SK-N-SH (cell line): ENCODE measurements around the gene OR1K1.

ENCODE experiments used
- CHD2 ChIP-seq: fragments of 150-350 bp; IDR thresholded peaks from 2 replicates; pipeline ENCODE4 v1.6.1; 2018; ENCODE audit warnings: low read length; ENCODE audit not compliant: partially characterized antibody
- TF ChIP-seq, protein P1 (sequence below): fragments of 200-600 bp; sonication (generic); IDR thresholded peaks from 2 replicates; pipeline ENCODE4 v1.6.1; 2017; ENCODE audit warnings: antibody characterized with exemption, mild to moderate bottlenecking, moderate library complexity

DNA sequence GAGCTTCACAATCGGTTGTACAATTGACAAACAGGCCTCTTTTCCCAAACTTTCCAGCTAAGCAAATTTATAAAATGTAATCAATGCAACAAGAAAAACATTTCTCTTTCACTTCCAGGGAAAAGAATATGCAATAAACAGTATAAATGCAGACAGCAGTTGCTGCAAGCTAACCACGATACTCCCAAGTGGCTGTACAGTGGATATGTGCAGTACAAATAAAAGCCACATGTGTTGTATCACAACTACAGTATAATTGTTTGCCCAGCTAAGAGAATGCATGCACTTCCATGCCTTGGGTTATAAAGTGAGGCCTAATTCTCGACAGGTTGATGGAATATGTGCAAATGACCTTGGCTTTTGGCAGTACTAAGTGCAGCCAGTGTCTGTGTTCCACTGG, 45.2 kb downstream of the OR1K1 start:
- TF ChIP-seq, protein P1, sequence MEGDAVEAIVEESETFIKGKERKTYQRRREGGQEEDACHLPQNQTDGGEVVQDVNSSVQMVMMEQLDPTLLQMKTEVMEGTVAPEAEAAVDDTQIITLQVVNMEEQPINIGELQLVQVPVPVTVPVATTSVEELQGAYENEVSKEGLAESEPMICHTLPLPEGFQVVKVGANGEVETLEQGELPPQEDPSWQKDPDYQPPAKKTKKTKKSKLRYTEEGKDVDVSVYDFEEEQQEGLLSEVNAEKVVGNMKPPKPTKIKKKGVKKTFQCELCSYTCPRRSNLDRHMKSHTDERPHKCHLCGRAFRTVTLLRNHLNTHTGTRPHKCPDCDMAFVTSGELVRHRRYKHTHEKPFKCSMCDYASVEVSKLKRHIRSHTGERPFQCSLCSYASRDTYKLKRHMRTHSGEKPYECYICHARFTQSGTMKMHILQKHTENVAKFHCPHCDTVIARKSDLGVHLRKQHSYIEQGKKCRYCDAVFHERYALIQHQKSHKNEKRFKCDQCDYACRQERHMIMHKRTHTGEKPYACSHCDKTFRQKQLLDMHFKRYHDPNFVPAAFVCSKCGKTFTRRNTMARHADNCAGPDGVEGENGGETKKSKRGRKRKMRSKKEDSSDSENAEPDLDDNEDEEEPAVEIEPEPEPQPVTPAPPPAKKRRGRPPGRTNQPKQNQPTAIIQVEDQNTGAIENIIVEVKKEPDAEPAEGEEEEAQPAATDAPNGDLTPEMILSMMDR = no peak
- no peak for TF ChIP-seq CHD2
